Measurements from ENCODE around the gene AK8.
A peak's percentile ranks its signal among the peaks of the same experiment; 100 is the strongest.

AK8 gene

GRCh38 chr9:132879457-132880323, 1.6 kb upstream of the AK8 start:
- H3K4me3 Mint-ChIP-seq = peak overlapping the region; percentile 78
- H3K27ac Mint-ChIP-seq = peak overlapping the region; percentile 74
- no peak for ATAC-seq
- no peaks in the 10 kb centered on the region for H3K27me3 Mint-ChIP-seq
- no peaks in the 10 kb centered on the region for H3K36me3 Mint-ChIP-seq
- peaks cover 31% of the 10 kb centered on the region for H3K4me1 Mint-ChIP-seq
- no peaks in the 10 kb centered on the region for H3K9me3 Mint-ChIP-seq

GRCh38 chr9:132878695-132879456, 792 bp upstream of the AK8 start, which contains the start of gene SPACA9:
TSS of gene SPACA9 (plus strand) at chr9:132878898. CDS start at chr9:132883948, 5,050 bp downstream.
- H3K36me3 Mint-ChIP-seq = no peaks in the 10 kb centered on the region
- H3K27me3 Mint-ChIP-seq = no peaks in the 10 kb centered on the region
- ATAC-seq = peak; percentile 62
- H3K4me1 Mint-ChIP-seq = peaks cover 31% of the 10 kb centered on the region
- H3K4me3 Mint-ChIP-seq = peak within 1 kb of the TSS; percentile 78
- no peaks in the 10 kb centered on the region for H3K9me3 Mint-ChIP-seq
- H3K27ac Mint-ChIP-seq = peak within 1 kb of the TSS; percentile 74

- Mint-ChIP-seq H3K4me3 (peak overlapping the region; percentile 78), H3K4me1 (peaks cover 31% of the 10 kb centered on the region), H3K27me3 (no peaks in the 10 kb centered on the region), H3K36me3 (no peaks in the 10 kb centered on the region), H3K27ac (peak overlapping the region; percentile 74), H3K9me3 (no peaks in the 10 kb centered on the region)
- no peak for ATAC-seq
Observed at GRCh38 chr9:132877458-132877823, 643 bp downstream of the AK8 start.

GRCh38 chr9:132876849-132877248, 1.2 kb downstream of the AK8 start:
- no peak for ATAC-seq
- H3K27me3 Mint-ChIP-seq = no peaks in the 10 kb centered on the region
- no peak overlapping the region for H3K27ac Mint-ChIP-seq
- H3K4me1 Mint-ChIP-seq = peaks cover 31% of the 10 kb centered on the region
- no peaks in the 10 kb centered on the region for H3K9me3 Mint-ChIP-seq
- no peak overlapping the region for H3K4me3 Mint-ChIP-seq
- H3K36me3 Mint-ChIP-seq = no peaks in the 10 kb centered on the region

GRCh38 chr9:132875159-132875558, 2.9 kb downstream of the AK8 start:
- ATAC-seq = no peak
- Mint-ChIP-seq H3K4me1 (peaks cover 28% of the 10 kb centered on the region), H3K27me3 (no peaks in the 10 kb centered on the region), H3K36me3 (no peaks in the 10 kb centered on the region), H3K9me3 (no peaks in the 10 kb centered on the region), H3K27ac (no peak overlapping the region), H3K4me3 (no peak overlapping the region)

- Mint-ChIP-seq H3K27me3 (no peaks in the 10 kb centered on the region), H3K9me3 (no peaks in the 10 kb centered on the region), H3K4me3 (peak overlapping the region; percentile 37), H3K36me3 (no peaks in the 10 kb centered on the region), H3K4me1 (peaks cover 12% of the 10 kb centered on the region), H3K27ac (no peak overlapping the region)
- ATAC-seq = no peak
Observed at GRCh38 chr9:132873403-132873802, 4.7 kb downstream of the AK8 start.

GRCh38 chr9:132869266-132869665, 8.8 kb downstream of the AK8 start:
- H3K27ac Mint-ChIP-seq = no peak overlapping the region
- H3K4me1 Mint-ChIP-seq = peaks cover 6% of the 10 kb centered on the region
- no peaks in the 10 kb centered on the region for H3K9me3 Mint-ChIP-seq
- H3K27me3 Mint-ChIP-seq = no peaks in the 10 kb centered on the region
- no peak overlapping the region for H3K4me3 Mint-ChIP-seq
- ATAC-seq = no peak
- no peaks in the 10 kb centered on the region for H3K36me3 Mint-ChIP-seq

- Mint-ChIP-seq H3K4me3 (no peak overlapping the region), H3K9me3 (no peaks in the 10 kb centered on the region), H3K4me1 (no peaks in the 10 kb centered on the region), H3K27me3 (peaks cover 10% of the 10 kb centered on the region), H3K36me3 (no peaks in the 10 kb centered on the region), H3K27ac (no peak overlapping the region)
- ATAC-seq = no peak
Observed at GRCh38 chr9:132866898-132867297, 11.2 kb downstream of the AK8 start.

- no peak overlapping the region for H3K27ac Mint-ChIP-seq
- no peaks in the 10 kb centered on the region for H3K4me1 Mint-ChIP-seq
- H3K27me3 Mint-ChIP-seq = peaks cover 20% of the 10 kb centered on the region
- H3K36me3 Mint-ChIP-seq = no peaks in the 10 kb centered on the region
- H3K4me3 Mint-ChIP-seq = no peak overlapping the region
- no peak for ATAC-seq
- no peaks in the 10 kb centered on the region for H3K9me3 Mint-ChIP-seq
Observed at GRCh38 chr9:132864691-132865090, 13.4 kb downstream of the AK8 start.

GRCh38 chr9:132864277-132864676, 13.8 kb downstream of the AK8 start:
- Mint-ChIP-seq H3K27me3 (peaks cover 21% of the 10 kb centered on the region), H3K9me3 (no peaks in the 10 kb centered on the region), H3K36me3 (no peaks in the 10 kb centered on the region), H3K27ac (no peak overlapping the region), H3K4me1 (no peaks in the 10 kb centered on the region), H3K4me3 (no peak overlapping the region)
- no peak for ATAC-seq

- Mint-ChIP-seq H3K27ac (no peak overlapping the region), H3K4me3 (no peak overlapping the region), H3K27me3 (peaks cover 21% of the 10 kb centered on the region)
Observed at GRCh38 chr9:132863096-132863495, 15.0 kb downstream of the AK8 start.

GRCh38 chr9:132862533-132862932, 15.6 kb downstream of the AK8 start:
- no peak overlapping the region for H3K27ac Mint-ChIP-seq
- no peak overlapping the region for H3K4me3 Mint-ChIP-seq
- ATAC-seq = no peak
- no peaks in the 10 kb centered on the region for H3K9me3 Mint-ChIP-seq
- H3K4me1 Mint-ChIP-seq = no peaks in the 10 kb centered on the region
- peaks cover 21% of the 10 kb centered on the region for H3K27me3 Mint-ChIP-seq
- no peaks in the 10 kb centered on the region for H3K36me3 Mint-ChIP-seq

More at GRCh38 chr9:132863096-132863495, 15.0 kb downstream of the AK8 start:
- ATAC-seq = no peak
- Mint-ChIP-seq H3K36me3 (no peaks in the 10 kb centered on the region), H3K9me3 (no peaks in the 10 kb centered on the region), H3K4me1 (no peaks in the 10 kb centered on the region)

GRCh38 chr9:132861666-132862065, 16.4 kb downstream of the AK8 start:
- Mint-ChIP-seq H3K36me3 (no peaks in the 10 kb centered on the region), H3K27me3 (peaks cover 21% of the 10 kb centered on the region), H3K27ac (no peak overlapping the region), H3K9me3 (no peaks in the 10 kb centered on the region), H3K4me3 (no peak overlapping the region), H3K4me1 (no peaks in the 10 kb centered on the region)
- no peak for ATAC-seq

GRCh38 chr9:132858751-132859150, 19.3 kb downstream of the AK8 start:
- Mint-ChIP-seq H3K27me3 (peaks cover 21% of the 10 kb centered on the region), H3K4me1 (peaks cover 12% of the 10 kb centered on the region)
- no peak for ATAC-seq

GRCh38 chr9:132857616-132858342, 20.3 kb downstream of the AK8 start:
- H3K36me3 Mint-ChIP-seq = no peaks in the 10 kb centered on the region
- ATAC-seq = no peak
- H3K27me3 Mint-ChIP-seq = peaks cover 18% of the 10 kb centered on the region
- no peak overlapping the region for H3K4me3 Mint-ChIP-seq
- H3K27ac Mint-ChIP-seq = no peak overlapping the region
- peaks cover 12% of the 10 kb centered on the region for H3K4me1 Mint-ChIP-seq
- no peaks in the 10 kb centered on the region for H3K9me3 Mint-ChIP-seq

More at GRCh38 chr9:132858751-132859150, 19.3 kb downstream of the AK8 start:
- Mint-ChIP-seq H3K27ac (peak overlapping the region; percentile 11), H3K36me3 (no peaks in the 10 kb centered on the region), H3K9me3 (no peaks in the 10 kb centered on the region), H3K4me3 (no peak overlapping the region)
